HepG2 (cell line): ENCODE measurements around the gene PRKCZ. TPM values are rescaled to one million over a fixed set of nuclear protein-coding genes. Genes with fewer than 3 reads are reported as not detected.

Experiments used
- ARNT2 ChIP-seq: sonication (generic); formaldehyde crosslinking; IDR thresholded peaks from 2 replicates; pipeline ENCODE4 v1.8.0; 2022; ENCODE audit warnings: mild to moderate bottlenecking, low read depth, missing genetic modification reagents, moderate library complexity
- CENPX ChIP-seq: sonication (generic); formaldehyde crosslinking; IDR thresholded peaks from 2 replicates; pipeline ENCODE4 v1.9.0; 2021; ENCODE audit warnings: mild to moderate bottlenecking, missing genetic modification reagents, moderate library complexity
- HMG20B ChIP-seq: conservative IDR thresholded peaks from 2 replicates; pipeline ENCODE4 v1.6.1; 2016; ENCODE audit warnings: missing genetic modification reagents, missing compliant biosample characterization
- MBNL3 ChIP-seq: fragments of 250-450 bp; sonication (Bioruptor Pico); conservative IDR thresholded peaks from 2 replicates; pipeline ENCODE4 v1.8.0; 2022; ENCODE audit warnings: mild to moderate bottlenecking, inconsistent platforms
- NCOR1 ChIP-seq: fragments of 200-600 bp; sonication (generic); IDR thresholded peaks from 2 replicates; pipeline ENCODE4 v1.7.0; 2017; ENCODE audit warnings: antibody characterized with exemption, low read length, borderline replicate concordance
- NFIC ChIP-seq: IDR thresholded peaks from 2 replicates; pipeline ENCODE4 v1.6.1; 2012; ENCODE audit warnings: mild to moderate bottlenecking, low read length, inconsistent platforms
- PHF21A ChIP-seq: sonication (generic); formaldehyde crosslinking; IDR thresholded peaks from 2 replicates; pipeline ENCODE4 v1.5.0; 2020; ENCODE audit warnings: mild to moderate bottlenecking, missing genetic modification reagents
- RAD21 ChIP-seq: fragments of 450-650 bp; formaldehyde crosslinking; IDR thresholded peaks from 2 replicates; pipeline ENCODE4 v1.5.0; 2020; ENCODE audit warnings: mild to moderate bottlenecking
- SOX5 ChIP-seq: IDR thresholded peaks from 2 replicates; pipeline ENCODE4 v1.6.1; 2016; ENCODE audit warnings: borderline replicate concordance
- SRF ChIP-seq: IDR thresholded peaks from 2 replicates; pipeline ENCODE4 v1.6.1; 2011; ENCODE audit warnings: mild to moderate bottlenecking, low read depth, low read length, moderate library complexity
- ZBTB7A ChIP-seq: sonication (generic); formaldehyde crosslinking; IDR thresholded peaks from 2 replicates; pipeline ENCODE4 v1.8.0; 2022; ENCODE audit warnings: mild to moderate bottlenecking, missing genetic modification reagents
- ZNF17 ChIP-seq: sonication (generic); formaldehyde crosslinking; IDR thresholded peaks from 2 replicates; pipeline ENCODE4 v1.5.0; 2020; ENCODE audit warnings: mild to moderate bottlenecking, missing genetic modification reagents
- ZNF510 ChIP-seq: sonication (generic); formaldehyde crosslinking; IDR thresholded peaks from 2 replicates; pipeline ENCODE4 v1.4.0; 2020; ENCODE audit warnings: low read depth, mild to moderate bottlenecking, missing genetic modification reagents
- ZNF598 ChIP-seq: sonication (generic); formaldehyde crosslinking; IDR thresholded peaks from 2 replicates; pipeline ENCODE4 v1.5.1; 2020; ENCODE audit warnings: mild to moderate bottlenecking, missing genetic modification reagents, borderline replicate concordance
- ZNF7 ChIP-seq: IDR thresholded peaks from 2 replicates; pipeline ENCODE4 v1.6.1; 2016; ENCODE audit warnings: missing biosample characterization, missing genetic modification reagents
- ZNF766 ChIP-seq: sonication (generic); formaldehyde crosslinking; IDR thresholded peaks from 2 replicates; pipeline ENCODE4 v1.5.0; 2020; ENCODE audit warnings: missing genetic modification reagents, borderline replicate concordance
- ZNF790 ChIP-seq: sonication (generic); formaldehyde crosslinking; IDR thresholded peaks from 2 replicates; pipeline ENCODE4 v1.8.0; 2022; ENCODE audit warnings: missing genetic modification reagents, mild to moderate bottlenecking, borderline replicate concordance
- ZSCAN31 ChIP-seq: sonication (generic); formaldehyde crosslinking; IDR thresholded peaks from 2 replicates; pipeline ENCODE4 v1.5.0; 2020; ENCODE audit warnings: low read depth, mild to moderate bottlenecking, missing genetic modification reagents
- ZZZ3 ChIP-seq: sonication (generic); formaldehyde crosslinking; IDR thresholded peaks from 2 replicates; pipeline ENCODE4 v1.4.0; 2020; ENCODE audit warnings: missing genetic modification reagents, mild to moderate bottlenecking, borderline replicate concordance
- polyA plus RNA-seq, 8 experiments: library from polyadenylated mRNA; depleted of rRNA in 3 of 8; stranded (reverse) in 7 of 8; unstranded in 1 of 8; fragments of >200 nt; fragmentation: Illumina TruSeq in 4 of 8; extraction: Trizol in 4 of 8; gene quantifications; 2 replicates each; pipeline versions ENCODE4 v1.2.1 to v1.2.3, GENCODE V29; 2011 to 2016; ENCODE audit warnings: low read depth in 4 of 8, missing spikeins in 1 of 8, mixed read lengths in 1 of 8; ENCODE audit not compliant: insufficient read depth in 1 of 8
- total RNA-seq, 5 experiments: library from RNA; depleted of rRNA; stranded (reverse); fragments of >200 nt; fragmentation: Illumina TruSeq; extraction: Trizol; gene quantifications; 2 replicates each; pipeline ENCODE4 v1.2.3, GENCODE V29; 2016; ENCODE audit warnings: low read depth in 1 of 5
- TF ChIP-seq, protein P1 (sequence below): sonication (generic); formaldehyde crosslinking; IDR thresholded peaks from 2 replicates; pipeline ENCODE4 v1.5.1; 2020; ENCODE audit warnings: mild to moderate bottlenecking, missing genetic modification reagents, borderline replicate concordance
- TF ChIP-seq, protein P2 (sequence below): sonication (generic); formaldehyde crosslinking; IDR thresholded peaks from 2 replicates; pipeline ENCODE4 v1.5.1; 2020; ENCODE audit warnings: mild to moderate bottlenecking, missing genetic modification reagents, borderline replicate concordance
- TF ChIP-seq, protein P3 (sequence below): IDR thresholded peaks from 2 replicates; pipeline ENCODE4 v1.6.1; 2018; ENCODE audit warnings: missing genetic modification reagents

The PRKCZ gene
- total and polyA plus RNA-seq, 2 of the 13 experiments (the other 11 are each of a cell fraction or from before 2014, with no cell fraction given), result 34.7 to 85.2 TPM

DNA sequence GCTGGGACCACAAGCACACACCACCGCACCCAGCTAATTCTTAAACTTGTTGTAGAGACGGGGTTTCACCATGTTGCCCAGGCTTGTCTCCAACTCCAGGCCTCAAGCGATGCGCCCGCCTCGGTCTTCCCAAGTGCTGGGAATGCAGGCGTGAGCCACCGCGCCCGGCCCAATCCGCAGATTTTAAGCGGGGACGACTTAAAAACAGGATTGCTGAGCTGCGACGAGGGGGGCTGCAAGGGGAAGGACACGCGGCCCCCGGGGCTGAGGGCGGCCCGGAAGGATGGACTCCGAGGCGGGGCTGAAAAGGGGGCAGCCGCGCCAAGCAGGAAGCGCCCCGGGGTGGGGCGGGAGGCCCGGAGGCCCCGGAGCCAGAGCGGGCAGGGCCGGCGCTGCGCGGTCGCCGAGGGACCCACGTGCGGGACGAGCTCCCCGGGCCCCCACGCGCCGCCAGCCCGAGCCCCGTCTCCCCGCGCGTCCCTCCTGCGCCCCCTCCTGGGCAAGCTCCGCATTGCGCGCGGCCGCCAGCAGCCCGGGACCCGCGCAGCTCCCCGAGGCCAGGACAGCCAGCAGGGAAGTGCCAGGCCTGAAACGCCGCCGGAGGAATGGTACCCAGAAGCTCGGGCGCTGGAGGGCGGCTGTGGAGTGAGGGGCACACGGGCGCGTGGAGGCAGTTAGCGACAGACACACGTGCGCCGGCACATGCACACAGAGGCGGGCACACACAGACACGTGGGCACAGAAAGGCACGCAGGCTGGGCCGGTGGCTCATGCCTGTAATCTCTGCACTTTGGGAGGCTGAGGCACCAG is 5.5 kb upstream of the PRKCZ start (continued):
- TF ChIP-seq PHF21A (0 out of 2 replicates have a peak, but pooled peaks have one; percentile 27), SRF (no peak), ZBTB7A (peak; percentile 26; the same call in 1 of the 2 replicates), ZNF766 (CRISPR knock-in tag) (no peak), NCOR1 (no peak), ZSCAN31 (CRISPR knock-in tag) (0 out of 2 replicates have a peak, but pooled peaks have one; percentile 43), CENPX (CRISPR knock-in tag) (no peak), MBNL3 (CRISPR knock-in tag) (no peak), HMG20B (CRISPR knock-in tag) (no peak), ZZZ3 (no peak), ZNF510 (CRISPR knock-in tag) (no peak), ZNF598 (CRISPR knock-in tag) (no peak), NFIC (no peak), ZNF790 (CRISPR knock-in tag) (no peak), ZNF7 (CRISPR knock-in tag) (no peak), ARNT2 (CRISPR knock-in tag) (peak; percentile 57; the same call in 1 of the 2 replicates), RAD21 (peak; percentile 94), SOX5 (CRISPR knock-in tag) (no peak), ZNF17 (CRISPR knock-in tag) (no peak)
- TF ChIP-seq, protein P1, sequence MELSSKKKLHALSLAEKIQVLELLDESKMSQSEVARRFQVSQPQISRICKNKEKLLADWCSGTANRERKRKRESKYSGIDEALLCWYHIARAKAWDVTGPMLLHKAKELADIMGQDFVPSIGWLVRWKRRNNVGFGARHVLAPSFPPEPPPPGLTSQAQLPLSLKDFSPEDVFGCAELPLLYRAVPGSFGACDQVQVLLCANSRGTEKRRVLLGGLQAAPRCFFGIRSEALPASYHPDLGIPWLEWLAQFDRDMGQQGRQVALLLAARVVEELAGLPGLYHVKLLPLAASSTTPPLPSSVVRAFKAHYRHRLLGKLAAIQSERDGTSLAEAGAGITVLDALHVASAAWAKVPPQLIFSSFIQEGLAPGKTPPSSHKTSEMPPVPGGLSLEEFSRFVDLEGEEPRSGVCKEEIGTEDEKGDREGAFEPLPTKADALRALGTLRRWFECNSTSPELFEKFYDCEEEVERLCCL (CRISPR knock-in tag), result no peak
- TF ChIP-seq, protein P2, sequence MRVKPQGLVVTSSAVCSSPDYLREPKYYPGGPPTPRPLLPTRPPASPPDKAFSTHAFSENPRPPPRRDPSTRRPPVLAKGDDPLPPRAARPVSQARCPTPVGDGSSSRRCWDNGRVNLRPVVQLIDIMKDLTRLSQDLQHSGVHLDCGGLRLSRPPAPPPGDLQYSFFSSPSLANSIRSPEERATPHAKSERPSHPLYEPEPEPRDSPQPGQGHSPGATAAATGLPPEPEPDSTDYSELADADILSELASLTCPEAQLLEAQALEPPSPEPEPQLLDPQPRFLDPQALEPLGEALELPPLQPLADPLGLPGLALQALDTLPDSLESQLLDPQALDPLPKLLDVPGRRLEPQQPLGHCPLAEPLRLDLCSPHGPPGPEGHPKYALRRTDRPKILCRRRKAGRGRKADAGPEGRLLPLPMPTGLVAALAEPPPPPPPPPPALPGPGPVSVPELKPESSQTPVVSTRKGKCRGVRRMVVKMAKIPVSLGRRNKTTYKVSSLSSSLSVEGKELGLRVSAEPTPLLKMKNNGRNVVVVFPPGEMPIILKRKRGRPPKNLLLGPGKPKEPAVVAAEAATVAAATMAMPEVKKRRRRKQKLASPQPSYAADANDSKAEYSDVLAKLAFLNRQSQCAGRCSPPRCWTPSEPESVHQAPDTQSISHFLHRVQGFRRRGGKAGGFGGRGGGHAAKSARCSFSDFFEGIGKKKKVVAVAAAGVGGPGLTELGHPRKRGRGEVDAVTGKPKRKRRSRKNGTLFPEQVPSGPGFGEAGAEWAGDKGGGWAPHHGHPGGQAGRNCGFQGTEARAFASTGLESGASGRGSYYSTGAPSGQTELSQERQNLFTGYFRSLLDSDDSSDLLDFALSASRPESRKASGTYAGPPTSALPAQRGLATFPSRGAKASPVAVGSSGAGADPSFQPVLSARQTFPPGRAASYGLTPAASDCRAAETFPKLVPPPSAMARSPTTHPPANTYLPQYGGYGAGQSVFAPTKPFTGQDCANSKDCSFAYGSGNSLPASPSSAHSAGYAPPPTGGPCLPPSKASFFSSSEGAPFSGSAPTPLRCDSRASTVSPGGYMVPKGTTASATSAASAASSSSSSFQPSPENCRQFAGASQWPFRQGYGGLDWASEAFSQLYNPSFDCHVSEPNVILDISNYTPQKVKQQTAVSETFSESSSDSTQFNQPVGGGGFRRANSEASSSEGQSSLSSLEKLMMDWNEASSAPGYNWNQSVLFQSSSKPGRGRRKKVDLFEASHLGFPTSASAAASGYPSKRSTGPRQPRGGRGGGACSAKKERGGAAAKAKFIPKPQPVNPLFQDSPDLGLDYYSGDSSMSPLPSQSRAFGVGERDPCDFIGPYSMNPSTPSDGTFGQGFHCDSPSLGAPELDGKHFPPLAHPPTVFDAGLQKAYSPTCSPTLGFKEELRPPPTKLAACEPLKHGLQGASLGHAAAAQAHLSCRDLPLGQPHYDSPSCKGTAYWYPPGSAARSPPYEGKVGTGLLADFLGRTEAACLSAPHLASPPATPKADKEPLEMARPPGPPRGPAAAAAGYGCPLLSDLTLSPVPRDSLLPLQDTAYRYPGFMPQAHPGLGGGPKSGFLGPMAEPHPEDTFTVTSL (CRISPR knock-in tag), result no peak
- TF ChIP-seq, protein P3, sequence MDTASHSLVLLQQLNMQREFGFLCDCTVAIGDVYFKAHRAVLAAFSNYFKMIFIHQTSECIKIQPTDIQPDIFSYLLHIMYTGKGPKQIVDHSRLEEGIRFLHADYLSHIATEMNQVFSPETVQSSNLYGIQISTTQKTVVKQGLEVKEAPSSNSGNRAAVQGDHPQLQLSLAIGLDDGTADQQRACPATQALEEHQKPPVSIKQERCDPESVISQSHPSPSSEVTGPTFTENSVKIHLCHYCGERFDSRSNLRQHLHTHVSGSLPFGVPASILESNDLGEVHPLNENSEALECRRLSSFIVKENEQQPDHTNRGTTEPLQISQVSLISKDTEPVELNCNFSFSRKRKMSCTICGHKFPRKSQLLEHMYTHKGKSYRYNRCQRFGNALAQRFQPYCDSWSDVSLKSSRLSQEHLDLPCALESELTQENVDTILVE (CRISPR knock-in tag), result no peak
